Panc1 (cell line): ENCODE results near the gene PYGM.

ENCODE experiments used
- POLR2AphosphoS5 ChIP-seq: IDR thresholded peaks from 2 replicates; pipeline ENCODE4 v1.6.1; 2012; ENCODE audit warnings: mild to moderate bottlenecking, low read depth, low read length, moderate library complexity
- SIN3A ChIP-seq: IDR thresholded peaks from 2 replicates; pipeline ENCODE4 v1.6.1; 2012; ENCODE audit warnings: low read depth, mild to moderate bottlenecking, low read length, moderate library complexity, borderline replicate concordance; ENCODE audit not compliant: insufficient read depth
- TCF7L2 ChIP-seq: IDR thresholded peaks from 2 replicates; pipeline ENCODE4 v1.6.1; 2011; ENCODE audit warnings: mild to moderate bottlenecking, low read depth, low read length, inconsistent platforms
- TF ChIP-seq, protein P1 (sequence below): fragments of 450-650 bp; IDR thresholded peaks from 2 replicates; pipeline ENCODE4 v1.5.1; 2017; ENCODE audit warnings: mild to moderate bottlenecking

- TF ChIP-seq, protein P1, sequence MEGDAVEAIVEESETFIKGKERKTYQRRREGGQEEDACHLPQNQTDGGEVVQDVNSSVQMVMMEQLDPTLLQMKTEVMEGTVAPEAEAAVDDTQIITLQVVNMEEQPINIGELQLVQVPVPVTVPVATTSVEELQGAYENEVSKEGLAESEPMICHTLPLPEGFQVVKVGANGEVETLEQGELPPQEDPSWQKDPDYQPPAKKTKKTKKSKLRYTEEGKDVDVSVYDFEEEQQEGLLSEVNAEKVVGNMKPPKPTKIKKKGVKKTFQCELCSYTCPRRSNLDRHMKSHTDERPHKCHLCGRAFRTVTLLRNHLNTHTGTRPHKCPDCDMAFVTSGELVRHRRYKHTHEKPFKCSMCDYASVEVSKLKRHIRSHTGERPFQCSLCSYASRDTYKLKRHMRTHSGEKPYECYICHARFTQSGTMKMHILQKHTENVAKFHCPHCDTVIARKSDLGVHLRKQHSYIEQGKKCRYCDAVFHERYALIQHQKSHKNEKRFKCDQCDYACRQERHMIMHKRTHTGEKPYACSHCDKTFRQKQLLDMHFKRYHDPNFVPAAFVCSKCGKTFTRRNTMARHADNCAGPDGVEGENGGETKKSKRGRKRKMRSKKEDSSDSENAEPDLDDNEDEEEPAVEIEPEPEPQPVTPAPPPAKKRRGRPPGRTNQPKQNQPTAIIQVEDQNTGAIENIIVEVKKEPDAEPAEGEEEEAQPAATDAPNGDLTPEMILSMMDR, result no peak
- TF ChIP-seq SIN3A (no peak), POLR2AphosphoS5 (no peak), TCF7L2 (no peak)
These were observed 24.0 kb downstream of the PYGM start for GRCh38 chr11:64735725-64736259.
